ENCODE measurements around the gene VEPH1.

Gene VEPH1

DNA sequence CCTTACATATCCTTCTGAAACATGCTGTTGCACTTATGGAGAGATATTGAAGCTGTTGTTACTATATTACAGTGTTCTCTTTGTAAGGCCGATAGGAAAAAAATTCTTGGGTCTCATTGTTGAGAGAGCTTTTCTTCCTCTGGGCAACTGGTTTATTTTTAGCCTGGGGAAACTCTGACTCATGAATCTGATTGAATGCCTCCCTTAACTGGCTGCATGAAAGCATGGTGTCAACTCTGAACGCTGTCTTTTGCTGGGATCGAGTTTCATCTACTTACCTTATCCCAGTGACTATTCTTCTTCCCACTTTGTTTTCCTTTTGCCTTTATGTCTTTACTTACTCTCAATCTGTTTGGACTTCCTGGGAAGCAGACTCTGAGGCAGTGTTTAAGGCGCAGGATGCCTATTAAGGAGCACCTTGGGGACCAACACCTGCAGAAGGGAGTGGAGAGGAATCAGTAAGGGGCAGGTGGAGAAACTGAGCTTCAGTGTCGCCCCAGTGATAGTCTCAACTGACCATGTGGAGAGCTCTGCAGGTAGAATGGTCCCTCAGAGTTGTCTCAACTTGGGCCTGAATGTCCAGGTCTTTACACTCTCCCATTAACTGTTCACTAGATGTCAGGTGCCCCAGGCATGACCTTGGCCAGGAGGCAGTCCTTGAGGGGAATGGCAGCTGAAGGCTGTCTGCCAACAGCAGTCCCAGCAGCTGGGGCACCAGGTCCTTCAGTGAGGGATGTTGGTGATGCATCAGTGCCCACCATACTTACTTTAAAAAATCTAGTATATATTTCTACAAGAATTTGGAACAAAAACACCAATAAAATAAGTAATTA is 254.4 kb downstream of the VEPH1 start:
- no peak for DNase-seq

DNA sequence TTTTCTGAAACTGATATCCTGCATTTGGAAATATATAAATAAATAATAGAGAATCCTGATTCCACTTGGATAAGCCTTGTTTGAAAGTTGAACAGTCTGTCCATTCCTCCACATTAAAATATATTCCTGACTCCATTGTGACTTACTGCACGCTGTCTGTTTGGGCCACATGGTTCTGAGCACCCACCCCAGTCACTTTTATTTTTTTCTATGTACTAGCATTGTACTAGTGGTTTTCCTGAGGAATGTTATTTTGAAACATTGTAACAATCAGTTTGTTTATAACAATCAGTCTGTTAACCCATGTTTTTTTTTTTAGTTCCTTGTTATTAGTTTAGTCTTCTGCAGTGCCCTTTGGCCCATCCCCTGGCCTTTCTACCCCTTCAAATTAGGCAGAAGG is 255.8 kb downstream of the VEPH1 start:
- DNase-seq, result no peak

DNA sequence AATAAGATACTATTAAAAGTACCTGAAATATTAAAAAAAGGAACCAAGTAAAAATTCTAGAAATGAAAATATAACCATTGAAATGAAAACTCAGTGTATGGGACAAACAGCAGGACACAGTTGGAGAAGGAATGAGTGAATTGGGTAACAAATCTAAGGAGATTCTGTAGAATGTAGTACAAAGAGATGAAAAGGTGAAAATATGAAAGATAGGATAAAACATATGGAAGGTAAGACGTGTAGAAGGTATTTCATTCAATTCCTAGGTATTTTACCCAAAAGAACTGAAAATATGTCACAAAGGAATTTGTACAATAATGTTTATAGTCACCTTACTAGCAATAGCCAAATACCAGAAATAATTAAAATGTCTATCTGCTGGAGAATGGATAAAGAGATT is 260.4 kb downstream of the VEPH1 start:
- DNase-seq, result no peak

DNA sequence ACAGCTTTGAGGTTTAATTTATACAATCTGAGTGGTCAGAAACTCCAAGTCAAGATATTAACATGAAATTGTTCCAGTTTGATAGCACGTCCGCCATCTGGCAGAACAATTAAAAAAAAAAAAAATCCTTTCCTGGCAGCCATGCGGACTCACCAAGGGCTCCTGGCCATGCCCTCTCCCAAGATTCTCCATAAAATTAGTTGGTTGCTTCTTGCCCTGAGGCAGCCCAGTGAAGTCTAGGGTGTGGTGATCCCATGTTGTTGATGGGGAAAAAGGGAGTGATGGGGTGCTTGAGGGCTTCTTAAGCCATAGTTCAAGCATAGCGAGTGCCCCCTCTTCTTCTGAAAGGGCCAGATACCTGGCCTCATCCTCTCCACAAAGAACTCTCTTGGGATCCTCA is 261.6 kb downstream of the VEPH1 start:
- DNase-seq, result no peak

DNA sequence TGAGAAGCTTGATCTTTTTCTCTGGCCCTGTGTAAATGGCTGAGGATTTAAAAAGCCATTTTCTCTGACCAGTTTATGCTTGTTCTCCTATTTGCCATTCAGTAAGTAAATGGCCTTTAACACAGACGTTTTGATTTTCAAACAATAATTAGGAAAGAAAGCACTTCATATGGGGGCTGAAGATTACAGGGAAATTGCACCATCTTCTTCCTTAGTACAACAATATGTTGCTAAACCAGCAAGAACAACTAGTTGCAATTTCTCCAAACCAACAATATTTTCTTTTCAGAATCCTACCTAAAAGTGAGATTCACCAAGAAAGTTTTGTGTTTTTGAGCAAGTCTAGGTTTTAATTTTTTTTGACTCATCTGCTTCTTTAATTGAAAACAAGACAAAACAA is 262.8 kb downstream of the VEPH1 start:
- DNase-seq, result no peak

DNA sequence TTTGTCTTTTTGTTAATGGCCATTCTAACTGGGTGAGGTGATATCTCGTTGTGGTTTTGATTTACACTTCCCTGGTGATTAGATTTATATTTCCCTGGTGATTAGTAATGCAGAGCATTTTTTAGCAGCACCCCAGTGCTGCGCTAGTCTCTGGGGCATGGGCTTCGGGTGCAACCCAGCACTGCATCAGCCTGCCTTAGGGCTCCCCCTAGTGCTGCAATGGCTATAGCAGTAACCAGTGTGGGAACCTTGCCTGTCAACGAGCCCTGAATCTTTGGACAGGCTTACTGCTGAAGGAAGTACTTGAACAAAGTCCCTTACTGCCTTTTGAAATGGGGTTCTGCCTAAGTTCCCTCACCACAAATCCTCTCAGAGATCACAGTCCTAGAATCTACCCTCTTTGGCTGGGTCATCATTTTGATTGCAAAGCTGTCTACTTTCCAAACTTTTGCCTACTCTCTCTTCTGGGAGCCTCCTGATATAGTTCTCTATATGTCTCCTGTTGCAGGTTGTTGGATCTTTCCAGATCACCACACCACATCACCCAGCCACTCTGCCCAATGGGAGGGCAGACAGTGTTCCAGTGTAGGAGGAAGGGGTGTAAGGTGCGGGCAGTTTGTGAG is 264.0 kb downstream of the VEPH1 start:
- peak; percentile 3 for DNase-seq

DNA sequence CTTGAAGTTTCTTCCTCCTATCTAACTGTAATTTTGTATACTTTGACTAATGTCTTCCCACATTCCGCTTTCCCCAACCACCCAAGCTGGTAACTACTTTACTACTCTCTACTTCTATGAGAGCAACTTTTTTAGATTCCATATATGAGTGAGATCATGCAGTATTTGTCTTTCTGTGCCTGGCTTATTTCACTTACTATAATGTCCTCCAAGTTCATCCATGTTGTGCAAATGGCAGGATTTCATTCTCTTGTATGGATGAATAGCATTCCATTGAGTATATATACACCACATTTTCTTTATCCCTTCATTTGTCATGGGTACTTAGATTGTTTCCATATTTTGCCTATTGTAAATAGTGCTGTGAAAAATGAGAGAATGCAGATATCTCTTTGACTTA is 264.8 kb downstream of the VEPH1 start:
- DNase-seq, result no peak

DNA sequence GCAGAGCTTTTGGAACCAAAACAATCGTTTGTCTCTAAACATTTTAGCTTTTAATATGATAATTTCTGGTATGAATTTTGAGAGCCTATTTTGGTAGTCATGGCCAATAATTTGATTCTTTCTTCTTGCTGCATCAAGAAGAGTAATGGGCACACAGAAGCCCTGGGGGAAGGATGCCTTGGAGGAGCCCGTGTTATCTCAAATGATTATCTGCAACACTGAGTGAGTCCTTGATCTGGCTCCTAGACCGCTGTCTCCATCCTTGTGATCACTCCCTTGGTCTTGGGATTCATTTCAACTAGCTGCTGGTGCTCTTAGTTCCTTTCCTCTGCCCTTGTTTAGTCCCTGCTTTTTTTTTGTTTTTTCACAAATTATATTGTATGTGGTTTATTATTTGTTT is 265.3 kb downstream of the VEPH1 start:
- DNase-seq, result no peak

DNA sequence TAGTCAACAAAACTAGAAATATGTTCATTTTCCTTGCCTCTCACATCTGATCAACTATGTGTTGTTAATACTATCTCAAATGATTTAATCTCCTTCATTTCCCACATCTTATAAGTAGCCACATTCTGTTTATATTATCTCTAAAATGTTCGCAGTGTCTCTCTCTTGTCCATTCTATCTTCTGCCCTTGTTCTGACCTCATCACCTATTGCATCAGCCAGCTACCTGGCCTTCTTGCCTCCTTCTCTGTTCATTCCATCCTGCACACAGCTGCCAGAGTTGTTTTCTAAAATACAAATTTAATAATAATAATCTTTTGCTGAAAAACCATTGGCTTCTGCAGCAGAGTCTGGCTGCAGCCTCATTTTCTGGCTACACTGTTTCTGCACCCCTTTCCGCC is 267.9 kb downstream of the VEPH1 start:
- DNase-seq, result no peak

DNA sequence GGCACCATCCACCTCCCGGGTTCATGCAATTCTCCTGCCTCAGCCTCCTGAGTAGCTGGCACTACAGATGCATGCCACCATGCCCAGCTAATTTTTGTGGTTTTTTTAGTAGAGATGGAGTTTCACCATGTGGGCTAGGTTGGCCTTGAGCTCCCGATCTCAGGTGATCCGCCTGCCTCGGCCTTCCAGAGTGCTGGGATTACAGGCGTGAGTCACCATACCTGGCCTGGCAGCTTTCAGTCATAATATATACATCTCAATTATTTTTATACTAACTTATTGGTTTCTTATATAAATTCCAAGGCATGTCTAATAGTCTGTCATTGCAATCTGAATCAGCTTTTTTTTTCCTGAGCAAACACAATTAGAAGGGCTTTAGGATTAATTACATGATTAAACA is 269.3 kb downstream of the VEPH1 start:
- no peak for DNase-seq

DNA sequence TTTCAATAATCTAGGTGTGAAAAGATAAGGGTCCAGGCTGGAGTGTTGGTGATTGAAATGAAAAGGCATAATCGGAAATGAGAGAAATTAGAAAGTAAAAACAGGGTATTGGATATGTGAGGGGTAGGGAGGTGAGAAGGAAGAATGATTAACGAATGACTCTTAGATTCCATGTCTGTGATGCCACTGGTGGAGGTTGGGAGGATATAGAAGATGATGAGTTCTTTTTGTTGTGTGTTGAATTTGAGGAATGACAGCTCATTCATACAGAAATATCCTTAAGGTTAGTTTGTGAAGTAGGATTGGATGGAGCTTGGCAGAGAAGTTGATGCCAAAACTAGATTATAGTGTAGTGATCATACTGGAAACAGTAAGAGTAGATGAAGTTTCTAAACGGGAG is 271.1 kb downstream of the VEPH1 start:
- no peak for DNase-seq

DNA sequence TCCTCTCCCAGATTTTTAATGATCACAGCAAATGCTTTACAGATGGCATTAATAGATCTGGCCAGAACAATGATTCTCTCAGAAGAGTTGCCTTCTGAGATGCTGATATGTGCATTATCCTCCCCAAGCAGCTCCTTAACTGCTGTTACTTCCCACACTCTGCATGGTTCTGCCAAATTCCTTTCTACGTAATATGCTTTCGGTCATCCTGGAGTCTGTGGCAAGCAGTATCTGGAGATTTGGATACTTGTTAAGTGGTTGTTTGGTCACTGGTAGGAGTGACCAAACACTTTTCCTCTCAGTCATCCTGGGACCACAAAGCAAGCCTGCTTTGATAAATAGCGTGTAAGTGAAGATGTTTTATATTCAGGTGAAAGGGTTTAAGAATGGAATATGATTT is 272.1 kb downstream of the VEPH1 start:
- DNase-seq, result no peak

DNA sequence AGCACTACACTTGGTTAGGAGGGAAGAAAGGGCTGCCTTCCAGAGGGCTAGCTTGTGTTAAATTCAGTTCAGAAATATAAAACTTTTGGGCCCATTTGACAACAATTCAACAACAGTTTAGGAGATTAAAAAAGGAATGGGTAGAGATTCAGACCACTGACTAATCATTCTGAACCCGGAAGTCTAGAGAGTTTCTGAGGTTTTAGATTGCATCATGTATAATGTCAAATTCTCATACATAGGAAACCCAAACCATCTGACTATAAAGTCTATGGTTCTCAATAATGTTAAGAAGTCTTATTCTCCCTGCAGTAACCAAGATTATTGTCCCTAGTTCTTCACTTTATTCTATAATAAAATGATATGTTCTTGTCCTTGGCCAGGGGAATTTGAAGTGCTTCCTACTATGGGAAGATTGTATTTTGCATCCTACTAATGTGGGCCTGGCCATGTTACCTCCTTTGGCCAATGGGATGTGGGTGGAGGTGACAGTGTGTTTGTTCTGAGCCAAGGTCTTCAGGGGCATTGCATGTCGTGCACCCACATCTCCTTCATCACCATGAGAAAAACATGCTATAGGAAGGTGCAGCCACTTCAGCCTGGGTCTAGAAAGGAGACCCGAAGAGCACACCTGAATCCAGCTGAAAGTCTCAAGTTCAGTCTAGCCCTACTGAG is 276.9 kb downstream of the VEPH1 start:
- no peak for DNase-seq

DNA sequence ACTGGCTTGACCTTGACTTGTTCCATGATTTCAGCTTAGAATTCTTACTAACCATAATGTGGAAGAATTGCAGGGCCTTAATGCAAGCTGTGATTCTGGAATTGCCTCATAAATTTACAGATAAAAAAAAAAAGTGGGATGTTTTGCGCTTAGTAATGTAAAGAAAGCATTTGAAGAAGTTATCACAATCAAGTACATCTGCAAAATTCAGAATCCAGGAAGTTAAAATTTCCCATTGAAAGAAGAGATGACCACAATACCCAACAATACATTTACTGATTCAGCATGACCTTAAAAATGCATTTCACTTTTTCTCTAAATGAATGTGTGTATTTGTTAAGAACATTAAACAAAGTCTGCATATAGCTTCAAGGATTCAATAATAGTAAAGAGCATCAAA is 278.2 kb downstream of the VEPH1 start:
- no peak for DNase-seq

DNA sequence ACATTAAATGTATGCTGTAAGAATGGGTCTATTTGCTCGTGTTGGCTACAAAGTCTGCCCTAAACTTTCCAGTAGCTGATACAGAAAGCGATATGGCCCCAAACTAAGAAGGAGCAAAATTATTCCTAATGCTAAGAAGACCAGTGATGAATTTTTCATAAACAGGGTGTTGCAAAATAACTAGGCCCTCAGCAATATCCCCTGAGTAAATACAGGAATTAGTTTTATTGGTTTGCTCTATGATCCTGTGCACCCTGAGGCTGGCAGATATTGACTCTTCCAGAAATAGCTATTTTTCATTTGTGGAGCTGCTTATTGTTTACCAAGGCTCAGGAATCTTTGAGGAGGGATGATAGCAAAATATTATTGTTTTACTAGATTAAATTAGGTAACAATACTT is 282.3 kb downstream of the VEPH1 start:
- no peak for DNase-seq

DNA sequence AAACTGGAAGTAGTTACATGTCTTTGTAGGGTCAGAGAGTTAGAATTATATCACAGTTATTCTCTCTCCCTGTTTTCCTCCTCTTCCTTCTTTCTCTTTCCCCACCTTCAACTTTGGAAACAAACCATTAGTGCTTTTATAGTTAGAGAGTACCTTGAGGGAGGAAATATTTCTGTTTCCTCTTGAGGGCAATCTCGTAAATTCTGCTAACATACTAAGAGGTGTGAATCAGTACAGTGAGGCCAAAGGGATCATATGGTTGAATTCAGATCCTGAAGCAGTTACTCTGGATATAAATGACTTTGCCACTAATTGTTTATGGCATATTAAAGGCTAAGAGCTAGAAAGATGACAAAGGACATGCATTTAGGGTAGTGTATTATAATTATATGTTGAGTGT is 283.0 kb downstream of the VEPH1 start:
- DNase-seq, result no peak

DNA sequence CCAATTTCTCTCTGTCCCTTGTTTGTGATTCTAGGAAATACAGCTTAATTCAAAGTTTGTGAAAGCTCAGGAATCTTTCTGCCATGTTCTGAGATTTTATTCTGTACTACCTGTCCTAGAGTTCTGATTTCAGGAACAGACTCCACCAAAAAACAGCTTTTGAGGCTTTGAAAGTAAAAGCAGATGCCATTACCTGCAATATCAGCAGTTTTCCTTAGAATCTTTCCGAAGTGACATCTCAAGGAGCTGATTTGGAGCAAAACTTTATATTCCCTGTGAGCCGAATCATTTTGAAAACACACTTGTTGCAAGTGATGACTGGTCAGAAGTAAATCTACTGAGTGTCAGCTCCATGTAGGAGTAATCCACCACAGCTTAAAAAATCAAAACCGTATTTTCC is 284.0 kb downstream of the VEPH1 start:
- no peak for DNase-seq
